GM18868 (cell line): Measurements from ENCODE around the gene PROX1.

Experiments
- ATAC-seq: cut with Tn5 transposase; IDR thresholded peaks from one replicate; pipeline ENCODE4 v1.9.1; 2021; ENCODE audit warnings: mild to moderate bottlenecking, moderate library complexity; ENCODE audit not compliant: unreplicated experiment

PROX1 gene

DNA sequence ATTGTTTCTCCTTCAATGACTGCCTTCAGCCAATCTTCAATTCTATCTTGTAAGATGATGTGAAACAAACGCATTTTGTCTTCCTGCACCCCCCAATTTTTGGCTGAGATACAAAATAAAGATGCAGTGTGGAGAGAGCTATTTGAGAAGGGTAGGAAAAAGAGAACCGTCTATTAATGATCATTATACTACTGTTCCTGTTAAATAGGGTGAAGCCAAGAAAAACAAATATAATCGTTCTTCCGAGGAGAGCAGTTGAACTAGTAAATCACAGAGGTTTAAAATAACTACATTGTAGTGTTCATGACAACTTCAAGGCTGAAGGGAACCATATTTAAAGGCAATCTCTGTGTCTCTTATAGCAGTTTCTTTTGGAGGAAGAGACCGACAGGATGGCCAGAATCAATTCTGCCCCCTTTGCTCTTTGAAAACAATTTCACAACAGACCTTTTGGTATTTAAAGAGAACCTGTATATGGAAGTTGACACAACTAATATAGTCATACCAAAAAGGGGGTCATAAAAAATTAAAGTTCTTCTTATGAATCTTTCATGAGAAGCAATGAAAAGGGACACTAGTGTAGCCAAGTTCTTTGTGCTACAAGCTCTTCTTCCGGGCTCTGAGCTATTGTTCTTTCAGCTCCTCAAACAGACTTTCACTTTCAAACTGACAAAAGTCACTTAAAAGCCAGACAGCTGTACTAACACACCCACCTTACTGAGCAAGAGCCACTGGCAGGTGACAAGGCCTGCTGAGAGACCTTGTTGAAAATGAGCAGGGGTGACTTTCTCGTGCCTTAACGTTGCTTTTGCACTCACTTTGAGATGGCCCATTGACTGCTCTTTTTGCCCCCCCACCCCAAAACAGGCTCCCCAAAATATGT lies 30.9 kb downstream of the PROX1 start:
- ATAC-seq: peak; percentile 97

- ATAC-seq: no peak
These were observed 31.7 kb downstream of the PROX1 start for GRCh38 chr1:214019499-214019898.

GRCh38 chr1:214021321-214021720 lies 33.5 kb downstream of the PROX1 start:
- no peak for ATAC-seq

- no peak for ATAC-seq
These were observed 34.5 kb downstream of the PROX1 start for GRCh38 chr1:214022229-214022791.

- ATAC-seq: no peak
These were observed 35.1 kb downstream of the PROX1 start for GRCh38 chr1:214022810-214023425.

DNA sequence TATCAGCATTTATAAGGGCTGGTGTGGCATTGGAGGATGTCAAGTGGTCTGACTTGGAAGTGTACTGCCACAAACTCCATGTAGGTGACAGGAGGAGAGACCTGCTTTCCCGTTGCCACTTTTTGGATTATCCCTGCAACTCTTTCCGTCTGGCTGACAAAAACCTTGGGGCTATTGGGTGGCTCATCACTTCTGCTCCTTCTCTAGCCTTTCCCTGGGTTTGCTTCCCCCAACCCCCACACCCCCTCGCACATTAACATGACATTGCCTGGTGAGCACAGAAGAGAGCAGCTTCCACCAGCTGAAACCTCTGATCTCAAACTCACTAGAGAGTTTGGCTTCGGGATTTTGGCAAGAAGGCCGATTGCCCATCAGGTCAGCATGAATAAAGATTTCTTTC lies 39.2 kb downstream of the PROX1 start:
- ATAC-seq: no peak

GRCh38 chr1:214027498-214027897 lies 39.7 kb downstream of the PROX1 start:
- no peak for ATAC-seq

- ATAC-seq: no peak
These were observed 40.3 kb downstream of the PROX1 start for GRCh38 chr1:214028095-214028494.

DNA sequence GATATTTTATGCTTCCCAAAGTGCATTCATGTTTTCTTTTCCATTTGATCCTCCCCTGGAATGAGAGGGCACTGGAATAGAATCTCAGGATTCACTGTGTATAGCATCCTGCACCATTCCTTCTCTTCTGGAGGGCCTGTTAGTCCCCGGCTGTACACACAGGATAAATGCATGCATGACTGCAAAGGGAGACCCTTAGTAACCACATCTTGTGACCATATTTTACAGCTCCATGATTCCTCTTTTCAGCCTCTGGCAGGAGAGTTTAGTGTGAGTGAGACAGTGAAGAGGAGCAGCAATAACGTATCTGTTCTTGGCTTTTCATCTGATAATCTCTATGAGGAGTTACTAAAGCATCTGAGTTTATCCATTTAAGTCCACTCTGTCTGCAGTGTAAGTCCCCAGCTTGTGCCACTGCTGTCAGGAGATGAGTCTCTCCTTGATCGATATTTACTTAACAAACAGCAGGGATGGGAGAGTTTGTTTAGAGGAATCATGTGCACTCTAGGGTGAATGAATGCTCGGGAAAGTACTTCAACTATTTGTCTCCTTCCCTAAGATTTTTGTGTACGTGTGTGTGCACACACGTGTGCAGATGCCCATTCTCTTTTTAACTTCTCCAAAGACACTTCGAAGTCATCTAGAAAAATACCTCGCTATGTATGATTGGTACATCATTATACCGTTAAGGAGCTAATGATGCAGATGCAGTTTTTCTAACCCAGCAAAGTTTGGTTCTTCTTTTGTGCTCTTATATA lies 41.1 kb downstream of the PROX1 start:
- ATAC-seq: no peak

GRCh38 chr1:214029796-214030195 lies 42.0 kb downstream of the PROX1 start:
- ATAC-seq: no peak

GRCh38 chr1:214031267-214031650 lies 43.5 kb downstream of the PROX1 start:
- ATAC-seq: no peak

DNA sequence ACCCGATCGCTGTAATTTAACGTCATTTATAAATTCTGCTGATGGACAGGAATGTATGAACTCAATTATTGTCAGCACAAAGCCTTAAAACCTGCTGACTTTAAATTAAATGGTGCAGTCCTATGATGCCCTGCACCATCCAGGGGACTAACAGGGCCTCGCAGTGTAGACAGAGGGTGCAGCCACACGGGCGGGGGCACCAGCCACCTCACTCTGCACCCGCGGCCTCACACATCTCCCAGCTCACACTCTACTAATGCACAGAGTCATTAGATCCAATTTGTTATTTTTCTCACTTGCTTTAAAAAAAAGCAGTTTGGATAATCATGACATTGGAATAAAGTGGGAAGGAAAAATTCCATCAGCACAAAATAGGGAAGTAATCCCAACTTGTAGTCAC lies 49.7 kb downstream of the PROX1 start:
- no peak for ATAC-seq

DNA sequence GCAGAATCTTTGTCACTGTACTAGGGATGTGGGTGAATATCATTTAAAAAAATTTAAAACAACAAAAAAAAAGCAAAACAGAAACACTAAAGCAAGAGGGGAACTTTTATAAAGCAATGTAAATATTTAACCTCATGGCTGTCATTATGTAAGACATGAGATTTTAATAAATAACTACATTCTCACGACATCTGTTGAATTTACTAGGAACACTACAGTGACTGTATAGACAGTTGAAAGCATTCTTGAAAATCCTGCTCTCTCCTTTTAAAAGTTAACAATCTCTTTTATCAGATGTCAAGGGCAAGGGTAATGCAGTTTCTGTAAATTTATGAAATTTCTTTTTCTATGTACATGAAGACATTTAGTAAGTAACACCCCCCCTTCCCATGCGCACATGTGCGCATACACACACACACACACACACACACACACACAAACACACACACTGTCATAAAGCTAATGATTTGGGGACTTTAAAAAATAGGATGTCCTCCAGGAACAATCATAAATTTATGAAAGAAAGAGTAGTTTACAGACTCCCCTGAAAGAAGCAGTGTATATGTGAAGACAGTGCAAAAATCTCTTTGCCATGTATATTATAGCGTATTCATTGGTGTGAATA lies 51.7 kb downstream of the PROX1 start:
- ATAC-seq: no peak

DNA sequence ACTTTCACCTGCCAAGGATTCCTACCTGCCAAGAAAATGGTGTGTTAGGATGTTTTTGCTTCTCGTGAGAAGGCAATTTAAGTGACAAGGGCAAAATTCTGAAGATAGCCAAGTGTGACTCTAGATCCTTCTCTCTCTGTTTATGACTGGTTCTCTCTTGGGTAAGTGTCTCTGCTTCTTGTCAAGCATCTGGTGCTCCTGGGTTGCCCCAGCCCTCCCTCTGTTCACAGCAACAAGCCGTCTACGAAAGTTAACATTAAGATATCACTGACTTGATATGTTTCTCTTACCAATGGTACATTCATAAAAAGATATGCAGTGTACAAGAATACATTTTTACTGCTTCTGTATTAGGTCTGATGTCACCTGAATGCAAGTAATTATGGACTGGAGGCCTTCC lies 55.4 kb downstream of the PROX1 start:
- ATAC-seq: no peak

DNA sequence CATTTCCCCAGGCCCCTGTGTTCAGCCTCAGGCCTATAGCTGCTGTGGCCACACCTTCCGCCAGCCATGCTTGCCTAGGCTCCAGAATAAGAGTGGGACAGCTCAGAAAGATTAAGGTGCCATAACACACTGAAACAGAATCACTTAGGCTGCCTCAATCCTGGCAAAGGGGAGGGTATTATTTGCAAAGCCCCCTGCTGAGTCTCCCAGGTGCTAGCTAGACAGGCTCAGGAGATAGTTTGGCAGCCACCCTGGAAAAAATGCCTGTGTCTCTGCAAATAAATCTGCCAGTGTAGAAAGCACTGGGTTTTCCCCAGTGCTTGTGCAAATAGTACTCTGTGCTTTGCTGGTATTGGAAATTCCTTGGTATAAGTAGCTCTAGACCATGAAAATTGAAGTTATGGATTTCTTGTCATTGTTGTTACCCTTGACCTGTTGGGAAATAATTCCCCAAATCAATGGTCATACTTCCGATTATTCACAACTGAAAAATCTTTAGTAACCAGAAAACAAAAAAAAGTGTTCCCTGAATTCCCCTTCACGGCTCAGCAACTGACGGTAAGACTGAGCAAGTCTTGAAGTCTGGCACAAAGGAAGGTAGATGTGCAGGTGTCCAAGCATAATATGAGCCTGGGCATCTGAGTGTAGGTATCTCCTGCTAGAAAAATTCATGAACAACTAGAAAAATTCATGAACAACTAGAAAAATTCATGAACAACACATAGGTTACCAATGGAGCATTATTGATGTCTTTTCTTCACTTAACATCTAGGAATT lies 56.9 kb downstream of the PROX1 start:
- ATAC-seq: no peak

- ATAC-seq: no peak
These were observed 63.0 kb downstream of the PROX1 start for GRCh38 chr1:214050513-214051401.

GRCh38 chr1:214051786-214052185 lies 64.0 kb downstream of the PROX1 start:
- ATAC-seq: no peak

DNA sequence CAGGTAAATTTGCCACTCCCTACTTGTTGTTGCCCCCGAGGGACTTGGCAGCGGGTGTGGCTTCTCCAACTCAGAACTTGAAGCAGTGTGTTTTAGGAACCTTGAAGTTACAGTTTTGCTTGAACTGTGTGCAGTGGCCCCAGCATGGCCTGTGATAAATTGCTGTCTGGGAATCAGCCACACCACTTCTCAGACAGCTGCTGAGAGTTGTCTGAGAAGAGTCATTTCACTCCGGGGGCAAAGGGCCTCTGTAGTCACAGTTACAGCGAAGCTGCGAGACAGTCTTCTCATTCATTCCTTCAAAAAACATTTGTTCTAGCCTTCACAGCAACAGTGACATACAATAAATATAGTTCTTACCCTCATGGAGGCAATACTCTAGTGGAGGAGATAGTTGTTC lies 70.3 kb downstream of the PROX1 start:
- ATAC-seq: no peak

DNA sequence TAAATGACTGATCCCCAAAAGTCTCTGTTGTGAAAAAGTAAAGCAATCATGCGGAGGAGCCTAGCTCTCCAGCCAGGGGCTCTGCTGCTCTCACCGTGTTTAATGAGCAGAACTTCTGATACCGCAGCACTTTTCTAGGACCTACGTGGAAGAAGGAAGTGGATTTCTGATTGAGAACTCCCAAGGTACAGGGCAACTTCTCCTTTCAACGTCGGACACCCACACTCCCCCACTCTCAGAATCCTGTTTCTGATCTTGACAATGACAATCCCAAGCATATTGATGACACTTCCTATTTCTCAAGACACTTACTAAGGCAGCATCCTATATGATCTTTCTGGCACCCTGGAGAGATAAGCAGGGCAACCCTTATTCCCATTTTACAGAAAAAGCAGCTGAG lies 78.4 kb downstream of the PROX1 start:
- ATAC-seq: no peak
